Activated naive CD4-positive, alpha-beta T cell treated with anti-CD3 and anti-CD28 coated beads, Interleukin-2, amount 50 U/mL, for 72 hours (primary cell): ENCODE results near the gene TP73. TPM values are rescaled to one million over a fixed set of nuclear protein-coding genes. Genes with fewer than 3 reads are reported as not detected.

Experiments
- ATAC-seq, 2 donors: fragments of 150-1000 bp; cut with Tn5 transposase; 2 replicates each; pipeline ENCODE4 v1.10.0; 2021; ENCODE audit warnings: mild to moderate bottlenecking in 2 of 2, moderate library complexity in 2 of 2
- DNase-seq, 2 donors: peaks; one replicate each; pipeline ENCODE4 v3.0.0; 2021 to 2022; ENCODE audit warnings: low spot score in 2 of 2
- H3K27ac Mint-ChIP-seq, 2 donors: one replicate each; pipeline ENCODE4 v1.8.0; 2022; ENCODE audit warnings: mild to moderate bottlenecking in 2 of 2, mixed read lengths in 2 of 2
- H3K36me3 Mint-ChIP-seq, 2 donors: one replicate each; pipeline ENCODE4 v1.8.0; 2022; ENCODE audit warnings: mixed read lengths in 2 of 2
- H3K9me3 Mint-ChIP-seq, 2 donors: one replicate each; pipeline ENCODE4 v1.8.0; 2022; ENCODE audit warnings: mixed read lengths in 2 of 2
- total RNA-seq, 2 donors: library from RNA; stranded (reverse); gene quantifications; one replicate each; pipeline ENCODE4 v1.2.3, GENCODE V29; 2022

The TP73 gene
- under 1 TPM; 0.30 to 0.39 TPM for total RNA-seq

DNA sequence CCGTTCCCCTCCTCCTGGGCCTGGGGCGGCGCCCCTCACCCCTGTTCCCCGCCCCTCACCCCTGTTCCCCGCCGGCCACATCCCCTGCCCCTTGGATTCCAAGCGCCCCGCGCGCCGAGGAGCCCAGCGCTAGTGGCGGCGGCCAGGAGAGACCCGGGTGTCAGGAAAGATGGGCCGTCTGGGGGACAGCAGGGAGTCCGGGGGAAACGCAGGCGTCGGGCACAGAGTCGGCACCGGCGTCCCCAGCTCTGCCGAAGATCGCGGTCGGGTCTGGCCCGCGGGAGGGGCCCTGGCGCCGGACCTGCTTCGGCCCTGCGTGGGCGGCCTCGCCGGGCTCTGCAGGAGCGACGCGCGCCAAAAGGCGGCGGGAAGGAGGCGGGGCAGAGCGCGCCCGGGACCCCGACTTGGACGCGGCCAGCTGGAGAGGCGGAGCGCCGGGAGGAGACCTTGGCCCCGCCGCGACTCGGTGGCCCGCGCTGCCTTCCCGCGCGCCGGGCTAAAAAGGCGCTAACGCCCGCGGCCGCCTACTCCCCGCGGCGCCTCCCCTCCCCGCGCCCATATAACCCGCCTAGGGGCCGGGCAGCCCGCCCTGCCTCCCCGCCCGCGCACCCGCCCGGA is at the start of gene TP73:
Gene TP73, plus strand, starts transcription at position 587 of the 618 bp plus-strand sequence. CDS start 29,850 bp downstream, outside the sequence.
- Mint-ChIP-seq H3K27ac (peak within 1 kb of the TSS in 1 of 2 donors; percentile 8), H3K9me3 (no peaks in the 10 kb centered on the region), H3K36me3 (no peaks in the 10 kb centered on the region)
- ATAC-seq (no peak), DNase-seq (peak in 1 of 2 donors; percentile 15)

DNA sequence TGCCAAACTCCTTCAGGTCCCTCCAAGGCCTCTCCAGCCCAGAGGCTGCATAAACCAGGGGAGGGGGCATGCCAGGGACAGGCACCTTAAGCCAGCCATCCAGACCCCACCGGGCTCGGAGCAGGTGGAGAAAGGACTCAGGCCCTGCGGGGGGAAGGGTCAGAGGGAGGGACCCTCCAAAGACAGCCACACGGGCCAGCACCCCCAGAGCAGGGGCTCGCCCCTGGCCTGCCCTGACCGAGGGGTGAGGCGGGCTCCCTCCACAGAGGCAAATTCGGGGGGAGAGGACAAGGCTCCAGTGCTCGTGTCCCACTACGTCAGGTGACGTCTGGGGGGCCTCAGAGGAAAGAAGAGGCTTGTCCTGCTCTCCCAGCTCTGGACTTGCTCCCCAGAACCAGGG is 49.2 kb upstream of the TP73 start:
- DNase-seq (no peak), ATAC-seq (no peak)
- H3K9me3 Mint-ChIP-seq, result no peaks in the 10 kb centered on the region
- no peaks in the 10 kb centered on the region for H3K36me3 Mint-ChIP-seq
- no peak overlapping the region for H3K27ac Mint-ChIP-seq

DNA sequence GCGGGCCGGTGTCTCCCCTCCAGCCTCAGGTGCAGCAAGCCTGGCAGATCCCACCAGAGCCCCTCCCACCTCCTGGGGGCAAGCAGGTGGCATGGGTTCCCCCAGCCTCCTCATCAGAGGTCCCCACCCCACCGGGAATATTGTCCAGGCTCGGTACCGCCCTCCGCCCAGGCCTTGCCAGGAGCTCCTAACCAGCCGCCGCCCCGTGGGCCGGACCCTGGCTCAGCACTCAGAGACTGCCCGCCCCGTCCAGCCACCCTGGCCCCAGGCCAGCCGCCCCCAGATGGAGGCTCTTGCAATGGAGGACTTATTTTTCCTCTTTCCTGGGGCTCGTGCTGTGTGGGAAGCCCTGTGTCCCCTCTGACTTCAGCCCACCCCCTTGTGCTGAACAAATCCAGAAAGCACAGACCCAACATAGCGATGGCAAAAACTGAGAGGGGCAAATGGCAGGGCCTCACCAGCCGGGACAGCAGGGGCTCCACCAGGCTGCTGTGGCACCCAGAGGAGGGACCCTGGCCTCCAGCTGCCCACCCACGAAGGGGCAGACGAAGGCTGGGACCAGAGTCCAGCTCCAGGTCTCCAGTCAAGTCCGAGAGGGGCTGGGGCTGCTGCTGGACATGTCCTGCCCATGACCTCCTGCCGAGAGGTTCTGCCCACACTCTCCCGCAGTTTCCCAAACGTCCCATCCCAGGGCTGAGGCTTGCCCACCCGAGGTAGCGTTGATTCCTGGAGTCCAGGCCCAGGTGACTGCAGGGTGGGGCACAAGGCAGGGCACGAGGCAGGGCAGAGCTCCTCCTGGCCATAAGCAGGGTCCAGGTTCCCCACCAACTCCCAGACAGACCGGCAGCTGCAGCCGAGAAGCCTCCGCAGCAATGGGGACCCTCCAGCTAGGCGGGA is 48.5 kb upstream of the TP73 start:
- H3K27ac Mint-ChIP-seq, result no peak overlapping the region
- DNase-seq (no peak), ATAC-seq (no peak)
- no peaks in the 10 kb centered on the region for H3K36me3 Mint-ChIP-seq
- no peaks in the 10 kb centered on the region for H3K9me3 Mint-ChIP-seq

DNA sequence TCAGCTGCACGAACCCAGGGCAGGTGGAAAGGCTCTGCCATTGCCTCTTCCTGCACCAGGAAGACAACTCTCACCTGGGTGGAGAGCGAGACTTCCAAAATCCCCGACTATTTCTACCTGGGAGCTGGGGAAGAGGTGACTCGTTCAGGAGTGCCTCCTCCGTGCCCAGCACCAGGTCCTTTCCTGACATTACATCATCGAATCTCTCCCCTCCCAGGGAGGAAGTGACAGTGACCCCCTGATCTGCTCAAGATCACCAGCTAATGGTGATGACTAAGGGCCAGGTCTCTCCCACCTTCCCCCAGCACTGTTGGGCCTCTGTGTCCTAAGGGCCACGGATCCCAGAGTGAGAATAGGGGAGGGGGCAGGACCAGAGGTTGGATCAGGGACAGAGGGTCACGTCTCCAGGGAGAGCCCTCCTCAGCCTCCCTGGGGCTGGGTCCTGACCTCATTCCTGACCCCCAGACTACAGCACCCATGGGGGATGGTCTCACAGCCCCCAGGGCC is 47.8 kb upstream of the TP73 start:
- Mint-ChIP-seq H3K9me3 (no peaks in the 10 kb centered on the region), H3K27ac (no peak overlapping the region), H3K36me3 (no peaks in the 10 kb centered on the region)
- no peak for ATAC-seq
- DNase-seq, result no peak

DNA sequence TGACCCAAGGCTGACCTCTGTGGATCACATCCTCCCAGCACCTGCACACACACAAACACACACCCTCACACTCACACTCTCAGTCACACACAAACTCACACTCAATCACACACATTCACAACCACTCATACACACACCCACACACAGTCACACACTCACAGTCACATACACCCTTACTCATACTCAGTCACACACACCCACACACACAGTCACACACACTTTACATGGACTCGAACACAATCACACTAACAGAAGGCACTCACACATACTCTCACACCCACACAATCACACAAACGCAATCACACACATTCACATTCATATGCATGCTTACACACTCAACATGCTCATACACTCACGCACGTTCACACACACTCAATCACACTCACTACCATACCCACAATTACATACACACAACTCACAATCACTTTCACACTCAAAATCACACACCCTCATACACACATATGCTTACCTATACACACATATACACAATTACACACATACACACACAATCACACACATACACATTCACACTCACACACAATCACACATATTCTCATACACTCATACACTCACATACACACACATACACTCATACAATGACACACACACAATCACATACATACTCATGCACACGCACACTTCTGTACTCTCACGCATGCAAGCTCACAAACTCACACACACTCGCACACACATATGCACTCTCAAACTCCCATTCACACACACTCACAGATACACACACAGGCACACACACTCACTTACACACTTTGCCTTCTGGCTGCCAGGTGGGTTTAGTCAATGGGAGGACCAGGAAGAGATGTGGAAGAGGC is 47.1 kb upstream of the TP73 start:
- H3K36me3 Mint-ChIP-seq, result no peaks in the 10 kb centered on the region
- DNase-seq (no peak), ATAC-seq (no peak)
- H3K27ac Mint-ChIP-seq, result no peak overlapping the region
- no peaks in the 10 kb centered on the region for H3K9me3 Mint-ChIP-seq

DNA sequence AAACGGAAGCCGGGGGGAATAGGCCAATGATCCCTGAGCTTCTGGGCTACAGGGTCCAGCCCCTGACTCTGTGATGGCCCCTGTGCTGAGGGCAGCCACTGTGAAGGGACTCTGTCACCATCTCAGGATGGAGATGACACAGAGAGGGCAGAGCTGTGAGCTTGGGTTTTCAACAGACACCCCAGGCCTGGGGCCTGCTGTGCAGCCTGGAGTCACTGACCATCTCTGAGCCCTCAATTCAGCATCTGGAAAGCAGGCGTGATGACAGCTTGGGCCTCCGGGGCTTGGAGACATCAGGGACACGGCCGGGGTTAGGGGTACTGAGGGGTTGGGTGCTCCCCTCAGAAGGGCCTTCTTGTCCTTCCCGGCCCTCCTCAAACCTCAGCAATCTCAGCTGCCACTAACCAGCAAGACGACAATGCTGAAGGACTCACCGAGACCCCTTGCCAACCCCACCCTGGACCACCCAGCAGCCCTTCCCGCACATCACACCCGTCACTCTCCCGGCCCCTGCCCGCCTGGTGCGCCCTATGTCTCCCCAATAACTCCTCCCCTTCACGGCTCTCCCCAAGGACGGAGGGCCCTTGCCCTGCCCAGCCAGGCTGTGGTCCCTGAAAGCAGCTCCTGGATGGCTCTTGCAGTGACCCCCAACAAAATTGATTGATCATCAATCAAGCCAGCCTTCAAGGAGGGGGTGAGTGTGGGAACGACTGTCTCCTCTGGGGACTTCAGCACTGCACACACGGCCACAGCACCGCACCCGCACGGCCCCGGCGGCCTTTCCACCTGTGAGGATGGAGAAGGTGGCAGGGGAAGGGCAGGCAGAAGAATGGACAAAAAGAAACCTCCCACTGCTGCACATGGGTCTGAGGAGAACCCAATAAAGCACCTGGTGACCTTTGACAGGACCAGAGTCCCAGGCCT is 45.3 kb upstream of the TP73 start:
- DNase-seq (no peak), ATAC-seq (no peak)
- H3K9me3 Mint-ChIP-seq, result no peaks in the 10 kb centered on the region
- H3K27ac Mint-ChIP-seq, result no peak overlapping the region
- H3K36me3 Mint-ChIP-seq, result no peaks in the 10 kb centered on the region

DNA sequence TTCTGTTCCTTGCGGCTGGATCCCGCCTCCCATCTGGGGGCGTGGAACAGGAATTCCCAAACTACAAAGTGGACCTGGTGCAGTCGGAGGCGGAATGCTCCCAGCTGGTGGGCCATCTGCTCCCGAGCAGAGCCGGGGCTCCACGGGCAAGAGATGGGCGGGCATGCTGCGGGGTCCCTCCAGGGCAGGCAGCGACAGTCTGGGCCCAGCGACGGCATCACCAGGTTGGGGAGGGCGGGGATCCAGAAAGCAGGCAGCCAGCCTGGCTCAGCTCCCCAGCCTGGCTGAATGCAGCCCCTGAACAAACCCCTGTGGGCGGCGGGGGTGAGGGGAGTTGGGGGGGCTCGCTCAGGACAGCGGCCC is 44.6 kb upstream of the TP73 start:
- H3K9me3 Mint-ChIP-seq, result no peaks in the 10 kb centered on the region
- ATAC-seq (no peak), DNase-seq (no peak)
- H3K27ac Mint-ChIP-seq, result no peak overlapping the region
- H3K36me3 Mint-ChIP-seq, result no peaks in the 10 kb centered on the region

DNA sequence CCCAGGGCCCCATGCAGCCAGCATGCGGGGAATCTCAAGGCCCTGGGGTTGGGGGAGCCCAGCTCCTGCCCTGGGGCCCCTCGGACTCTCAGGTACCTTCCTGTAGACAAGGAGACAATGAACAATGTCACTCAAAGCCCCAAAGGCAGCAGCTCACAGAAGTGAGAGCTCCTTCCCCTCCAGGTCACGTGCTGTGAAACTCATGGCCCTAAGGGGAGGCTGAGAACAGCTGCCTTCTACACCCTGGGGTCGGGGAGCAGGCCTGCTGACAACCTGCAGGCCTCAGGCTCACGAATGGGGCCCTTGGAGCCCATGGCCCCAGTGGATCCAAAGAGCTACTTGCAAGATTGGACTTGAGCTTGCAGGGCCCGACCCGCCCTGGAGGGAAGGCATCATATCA is 44.2 kb upstream of the TP73 start:
- Mint-ChIP-seq H3K9me3 (no peaks in the 10 kb centered on the region), H3K36me3 (no peaks in the 10 kb centered on the region), H3K27ac (no peak overlapping the region)
- ATAC-seq, result no peak
- DNase-seq, result no peak

DNA sequence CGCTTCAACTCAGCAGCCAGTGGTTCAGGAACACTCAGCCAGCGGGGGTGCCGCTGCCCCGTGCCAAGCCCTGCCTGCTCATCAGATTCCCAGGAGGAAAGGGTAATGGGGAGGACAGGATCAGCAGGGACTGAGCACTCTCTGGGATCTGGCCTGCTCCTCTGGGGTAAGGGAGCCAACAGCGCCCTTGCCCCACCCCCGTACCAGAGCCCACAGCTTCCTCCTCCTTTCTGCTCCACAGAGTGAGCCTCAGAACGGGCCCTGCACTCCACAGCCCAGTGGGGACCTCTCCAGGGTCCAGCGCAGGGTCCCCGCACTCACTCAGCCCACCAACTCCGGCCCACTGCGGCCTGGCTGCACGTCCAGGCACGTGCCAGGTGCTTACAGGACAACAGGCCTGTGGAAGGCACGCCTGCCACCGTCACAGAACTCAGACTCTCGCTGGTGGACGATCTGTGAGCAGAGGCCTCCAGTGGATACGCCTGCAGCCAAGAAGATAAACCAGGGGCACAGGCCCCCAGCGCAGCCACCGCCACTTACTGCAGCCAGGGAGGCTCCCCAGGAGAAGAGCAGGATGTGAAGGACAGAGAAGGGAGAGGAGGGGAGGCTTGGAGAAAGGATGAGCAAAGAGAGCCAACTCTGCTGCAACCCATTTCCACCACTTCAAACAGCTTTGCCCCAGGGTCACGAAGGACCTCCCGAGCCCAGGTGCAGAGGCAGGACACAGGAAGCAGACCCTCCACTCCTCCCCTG is 43.1 kb upstream of the TP73 start:
- no peak for ATAC-seq
- H3K27ac Mint-ChIP-seq, result no peak overlapping the region
- no peak for DNase-seq
- H3K36me3 Mint-ChIP-seq, result no peaks in the 10 kb centered on the region
- H3K9me3 Mint-ChIP-seq, result no peaks in the 10 kb centered on the region

DNA sequence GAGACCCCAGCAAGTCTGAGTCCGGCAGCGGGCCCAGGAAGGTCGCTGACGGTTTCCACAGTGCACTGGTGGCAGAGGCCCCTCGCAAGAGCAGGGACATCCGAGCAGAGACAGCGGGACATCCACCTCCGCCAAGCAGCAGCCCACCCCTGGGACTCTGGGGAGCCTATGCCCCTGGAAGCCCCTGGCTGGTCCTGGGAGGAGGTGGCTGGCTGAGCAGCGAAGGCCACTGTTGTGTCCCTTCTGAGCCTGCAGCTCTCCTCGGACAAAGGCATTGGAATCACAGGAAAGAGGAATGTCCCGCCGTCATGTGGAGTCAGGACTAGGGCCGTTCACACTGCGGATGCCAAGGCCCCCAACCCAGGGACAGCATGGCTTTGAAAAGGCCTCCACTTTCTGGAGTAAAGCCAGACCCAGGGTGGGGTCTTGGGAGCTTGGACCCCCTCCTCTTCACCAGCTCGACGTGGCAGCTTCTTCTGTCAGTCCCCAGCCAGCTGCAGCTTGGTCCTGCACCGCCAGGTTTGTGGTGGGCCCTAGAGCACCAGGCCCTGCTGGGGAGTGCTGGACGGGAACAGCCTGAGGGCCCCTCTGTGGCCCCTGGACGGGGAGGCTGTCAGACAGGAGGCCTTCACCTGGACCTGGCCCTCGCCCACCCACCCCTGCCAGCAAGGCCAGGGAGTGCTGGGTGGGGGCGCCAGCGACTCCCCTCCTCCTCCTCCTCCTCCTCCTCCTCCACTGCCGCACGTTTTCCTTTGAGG is 42.4 kb upstream of the TP73 start:
- no peak for ATAC-seq
- H3K9me3 Mint-ChIP-seq, result no peaks in the 10 kb centered on the region
- no peak for DNase-seq
- H3K27ac Mint-ChIP-seq, result no peak overlapping the region
- H3K36me3 Mint-ChIP-seq, result no peaks in the 10 kb centered on the region

DNA sequence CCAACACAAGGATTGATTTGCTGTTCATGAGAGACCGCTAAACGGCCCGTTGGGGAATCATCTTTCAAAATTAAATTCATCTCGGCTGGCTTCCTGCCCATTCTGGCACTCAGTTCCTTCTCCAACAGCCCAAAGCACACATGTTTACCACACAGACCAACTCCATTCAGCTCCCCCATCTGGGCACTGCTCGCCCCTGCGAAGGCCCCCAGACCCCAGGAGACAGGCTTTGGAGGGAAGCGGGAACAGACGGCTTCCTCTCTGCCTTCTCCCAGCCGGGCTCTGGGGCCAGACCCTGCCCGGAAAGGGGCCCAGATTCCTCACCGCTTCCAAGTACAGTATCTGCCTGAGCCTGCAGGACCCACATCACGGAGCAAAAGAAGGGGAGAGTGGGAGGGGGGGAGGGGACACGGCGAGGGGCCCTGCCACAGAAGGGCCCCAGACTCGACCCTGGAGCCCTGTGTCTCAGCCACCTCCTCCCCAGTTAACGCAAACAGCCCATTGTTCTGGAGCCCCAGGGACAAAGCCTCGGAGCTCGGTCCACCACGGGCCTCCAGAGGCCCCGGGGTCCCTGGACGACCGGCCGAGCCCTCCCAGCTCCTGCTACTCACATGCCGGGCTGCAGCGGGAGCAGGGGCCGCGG is 41.7 kb upstream of the TP73 start:
- Mint-ChIP-seq H3K27ac (no peak overlapping the region), H3K36me3 (no peaks in the 10 kb centered on the region), H3K9me3 (no peaks in the 10 kb centered on the region)
- no peak for ATAC-seq
- DNase-seq, result no peak

DNA sequence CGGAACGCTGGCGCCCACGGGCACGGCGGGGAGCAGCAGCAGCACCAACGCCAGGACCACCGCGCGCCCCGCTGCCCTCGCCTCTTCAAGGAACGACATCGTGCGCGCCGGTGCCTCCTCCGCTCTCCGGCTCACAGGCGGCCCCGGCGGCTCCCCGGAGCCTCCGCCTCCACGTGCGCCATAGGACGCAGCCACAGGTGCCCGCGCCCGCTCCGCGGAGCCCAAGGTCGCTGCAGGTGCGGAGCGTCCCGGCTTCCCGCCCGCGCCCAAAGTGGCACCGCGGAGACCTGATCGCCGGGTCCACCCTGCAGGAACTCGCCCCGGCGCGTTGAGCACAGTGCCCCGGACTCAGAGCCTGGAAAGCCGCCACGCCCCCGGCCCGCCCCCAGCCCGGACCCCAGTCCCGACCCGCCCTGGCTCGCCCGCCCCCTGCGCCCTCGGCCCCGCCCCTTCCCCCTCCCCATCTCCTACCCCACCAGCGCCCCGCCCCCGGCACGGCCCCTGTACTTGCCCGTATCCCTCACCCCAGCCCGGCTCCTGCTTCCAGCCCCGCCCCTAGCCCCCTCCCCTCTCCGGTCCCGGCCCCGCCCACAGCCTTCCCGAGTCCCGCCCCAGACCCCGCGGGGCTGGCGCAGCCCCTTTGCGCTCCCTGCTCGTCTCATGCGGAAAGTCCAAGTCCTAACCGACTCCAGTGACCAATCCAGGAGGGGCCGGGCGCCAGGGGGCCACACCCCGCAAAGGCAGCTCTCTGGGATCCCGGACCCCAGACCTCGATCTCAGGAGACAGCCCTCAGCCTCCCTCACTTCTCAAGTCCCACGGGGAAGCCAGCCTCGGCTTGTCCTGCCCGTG is 40.9 kb upstream of the TP73 start, which contains the start of gene MEGF6:
Gene MEGF6, minus strand, starts transcription at position 339 of the 850 bp plus-strand sequence. Its CDS starts 240 bp downstream, at position 99.
- H3K9me3 Mint-ChIP-seq, result no peaks in the 10 kb centered on the region
- DNase-seq, result no peak
- no peaks in the 10 kb centered on the region for H3K36me3 Mint-ChIP-seq
- H3K27ac Mint-ChIP-seq, result no peak within 1 kb of the TSS
- ATAC-seq, result peak; percentile 45 to 76

DNA sequence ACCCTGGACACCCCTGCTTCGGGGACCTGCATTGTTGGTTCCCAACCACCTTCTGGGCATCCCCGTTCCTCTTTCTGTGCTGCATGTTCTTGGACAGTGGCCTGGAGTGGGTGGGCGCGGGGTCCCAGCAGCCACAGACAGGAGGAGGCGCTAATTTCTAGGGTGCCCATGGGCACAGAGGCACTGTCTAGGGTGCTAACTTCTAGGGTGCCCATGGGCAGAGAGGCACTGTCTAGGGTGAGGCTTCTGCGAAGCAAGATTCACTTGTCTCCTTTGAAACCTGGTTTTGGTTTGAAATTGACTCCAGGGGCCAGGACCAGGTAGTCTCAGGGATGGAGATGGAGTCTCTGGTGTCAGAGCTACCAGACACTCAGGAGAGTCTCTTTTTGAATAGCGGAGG is 40.2 kb upstream of the TP73 start:
- DNase-seq, result no peak
- Mint-ChIP-seq H3K36me3 (no peaks in the 10 kb centered on the region), H3K9me3 (no peaks in the 10 kb centered on the region), H3K27ac (no peak overlapping the region)
- ATAC-seq, result no peak
